ENCODE data around the gene MINK1. TPM values are rescaled to one million over a fixed set of nuclear protein-coding genes. Genes with fewer than 3 reads are reported as not detected.
"Not testable (repeated sequence)": the region's sequence is repeated elsewhere in the genome, so short reads cannot be mapped to it uniquely, and the experiment has no call there.

Gene MINK1
- total RNA-seq, 6 donors from 2014 or later, result 52.3 to 311 (median 136) TPM

DNA sequence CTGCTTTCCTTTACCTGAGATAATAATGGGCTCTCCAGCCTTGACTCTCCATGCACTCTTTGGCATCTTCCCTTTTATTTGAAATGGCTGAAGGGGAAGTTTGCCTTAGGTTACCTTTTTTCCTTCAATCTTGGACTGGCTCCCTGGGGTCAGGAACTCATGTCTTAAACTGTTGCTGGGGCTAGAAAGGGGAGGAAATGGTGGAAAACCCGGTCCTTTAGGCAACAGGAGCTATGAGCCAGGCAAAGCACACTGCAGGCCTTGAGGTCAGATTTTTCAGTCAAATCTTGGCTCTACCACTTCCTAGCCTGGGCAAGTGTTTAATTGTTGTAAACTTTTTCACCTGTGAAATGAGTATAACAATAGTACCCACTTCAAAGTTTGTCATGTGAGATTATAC, 30.2 kb downstream of the MINK1 start:
- H3K4me1 ChIP-seq, result peaks cover 11 to 32% (median 20%) of the 10 kb centered on the region in 4 donors
- H3K36me3 ChIP-seq, result no peaks in the 10 kb centered on the region
- H3K27me3 ChIP-seq, result no peaks in the 10 kb centered on the region
- H3K9me3 ChIP-seq, result no peaks in the 10 kb centered on the region
- no peak for DNase-seq
- H3K27ac ChIP-seq, result no peak overlapping the region
- 81 to 85% methylated on average over 1 of the region's 1 CpG for WGBS, 2 donors
- no peak overlapping the region for H3K4me3 ChIP-seq
- no peak for TF ChIP-seq POLR2AphosphoS5 (IDR thresholded peaks at IDR 0.05)
- no peak for TF ChIP-seq POLR2A (IDR thresholded peaks at IDR 0.05)
- TF ChIP-seq, protein P1, sequence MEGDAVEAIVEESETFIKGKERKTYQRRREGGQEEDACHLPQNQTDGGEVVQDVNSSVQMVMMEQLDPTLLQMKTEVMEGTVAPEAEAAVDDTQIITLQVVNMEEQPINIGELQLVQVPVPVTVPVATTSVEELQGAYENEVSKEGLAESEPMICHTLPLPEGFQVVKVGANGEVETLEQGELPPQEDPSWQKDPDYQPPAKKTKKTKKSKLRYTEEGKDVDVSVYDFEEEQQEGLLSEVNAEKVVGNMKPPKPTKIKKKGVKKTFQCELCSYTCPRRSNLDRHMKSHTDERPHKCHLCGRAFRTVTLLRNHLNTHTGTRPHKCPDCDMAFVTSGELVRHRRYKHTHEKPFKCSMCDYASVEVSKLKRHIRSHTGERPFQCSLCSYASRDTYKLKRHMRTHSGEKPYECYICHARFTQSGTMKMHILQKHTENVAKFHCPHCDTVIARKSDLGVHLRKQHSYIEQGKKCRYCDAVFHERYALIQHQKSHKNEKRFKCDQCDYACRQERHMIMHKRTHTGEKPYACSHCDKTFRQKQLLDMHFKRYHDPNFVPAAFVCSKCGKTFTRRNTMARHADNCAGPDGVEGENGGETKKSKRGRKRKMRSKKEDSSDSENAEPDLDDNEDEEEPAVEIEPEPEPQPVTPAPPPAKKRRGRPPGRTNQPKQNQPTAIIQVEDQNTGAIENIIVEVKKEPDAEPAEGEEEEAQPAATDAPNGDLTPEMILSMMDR (IDR thresholded peaks at IDR 0.05), result no peak
- TF ChIP-seq EP300 (IDR thresholded peaks at IDR 0.05), result no peak
- ATAC-seq (ENCODE audit: low FRiP score in 2 of 2), result no peak

DNA sequence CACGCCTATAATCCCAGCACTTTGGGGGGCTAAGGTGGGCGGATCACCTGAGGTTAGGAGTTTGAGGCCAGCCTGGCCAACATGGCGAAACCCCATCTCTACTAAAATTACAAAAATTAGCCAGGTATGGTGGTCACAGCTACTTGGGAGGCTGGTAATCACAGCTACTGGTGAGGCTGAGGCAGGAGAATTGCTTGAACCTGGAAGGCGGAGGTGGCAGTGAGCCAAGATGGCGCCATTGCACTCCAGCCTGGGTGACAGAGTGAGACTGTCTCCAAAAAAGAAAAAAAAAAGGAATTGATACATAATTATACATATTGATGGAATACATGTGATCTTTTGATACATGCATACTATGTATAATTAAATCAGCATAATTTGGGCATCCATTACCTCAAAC, 34.4 kb downstream of the MINK1 start:
- not testable (repeated sequence) for ATAC-seq (ENCODE audit: low FRiP score in 2 of 2); H3K9me3 ChIP-seq; H3K27ac ChIP-seq; H3K4me3 ChIP-seq; DNase-seq; H3K27me3 ChIP-seq; H3K36me3 ChIP-seq
- peaks cover 0 to 10% (median 3%) of the 10 kb centered on the region in 4 donors for H3K4me1 ChIP-seq
- WGBS, 2 donors, result 76 to 92% methylated on average over 5 of the region's 5 CpGs

DNA sequence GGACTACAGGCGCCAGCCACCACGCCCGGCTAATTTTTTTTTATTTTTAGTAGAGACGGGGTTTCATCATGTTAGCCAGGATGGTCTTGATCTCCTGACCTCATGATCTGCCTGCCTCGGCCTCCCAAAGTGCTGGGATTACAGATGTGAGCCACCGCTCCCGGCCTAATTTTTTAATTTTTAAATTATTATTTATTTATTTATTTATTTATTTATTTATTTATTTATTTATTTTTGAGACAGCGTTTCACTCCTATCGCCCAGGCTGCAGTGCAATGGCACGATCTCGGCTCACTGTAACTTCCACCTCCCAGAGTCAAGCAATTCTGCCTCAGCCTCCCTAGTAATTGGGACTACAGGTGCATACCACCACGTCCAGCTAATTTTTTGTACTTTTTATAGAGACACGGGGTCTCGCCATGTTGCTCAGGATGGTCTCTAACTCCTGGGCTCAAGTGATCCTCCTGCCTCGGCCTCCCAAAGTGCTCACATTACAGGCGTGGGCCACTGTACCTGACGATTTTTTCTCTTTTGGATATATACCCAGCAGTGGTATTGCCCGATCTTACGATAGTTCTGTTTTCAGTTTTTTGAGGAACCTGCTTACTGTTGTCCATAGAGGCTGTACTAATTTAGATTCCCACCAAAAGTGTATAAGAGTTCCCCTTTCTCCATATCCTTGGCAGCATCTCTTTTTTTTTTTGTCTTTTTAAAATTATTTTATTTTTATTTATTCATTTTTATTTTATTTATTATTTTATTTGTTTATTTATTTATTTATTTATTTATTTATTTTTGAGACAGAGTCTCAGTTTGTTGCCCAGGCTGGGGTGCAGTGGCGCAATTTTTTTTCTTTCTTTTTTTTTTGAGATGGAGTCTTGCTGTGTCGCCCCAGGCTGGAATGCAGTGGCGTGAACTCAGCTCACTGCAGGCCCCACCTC, 36.2 kb downstream of the MINK1 start:
- not testable (repeated sequence) for DNase-seq; H3K27ac ChIP-seq; ATAC-seq (ENCODE audit: low FRiP score in 2 of 2); H3K4me1 ChIP-seq; H3K36me3 ChIP-seq; H3K4me3 ChIP-seq; H3K27me3 ChIP-seq; H3K9me3 ChIP-seq
- 93 to 95% methylated on average over 22 of the region's 22 CpGs for WGBS, 2 donors

DNA sequence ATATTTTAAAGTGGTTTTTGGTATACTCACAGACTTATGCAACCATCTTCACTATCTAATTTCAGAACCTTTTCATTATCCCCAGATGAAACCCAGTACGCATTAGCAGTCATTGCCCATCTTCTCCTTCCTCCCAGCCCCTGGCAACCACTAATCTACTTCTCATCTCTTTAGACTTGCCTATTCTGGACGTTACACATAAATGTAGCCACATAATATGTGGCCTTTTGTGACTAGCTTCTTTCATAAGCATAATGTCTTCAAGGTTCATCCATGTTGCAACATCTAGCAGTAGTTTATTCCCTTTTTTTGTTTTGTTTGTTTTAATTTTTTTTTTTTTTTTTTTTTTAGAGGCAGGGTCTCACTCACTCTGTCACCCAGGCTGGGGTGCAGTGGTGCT, 37.7 kb downstream of the MINK1 start:
- Histone ChIP-seq H3K27me3 (no peaks in the 10 kb centered on the region), H3K4me1 (peaks cover 0 to 5% (median 1%) of the 10 kb centered on the region in 4 donors), H3K4me3 (no peak overlapping the region), H3K27ac (no peak overlapping the region), H3K9me3 (no peaks in the 10 kb centered on the region), H3K36me3 (peaks cover 0 to 3% (median 0%) of the 10 kb centered on the region in 4 donors)
- TF ChIP-seq POLR2AphosphoS5 (IDR thresholded peaks at IDR 0.05) (no peak), EP300 (IDR thresholded peaks at IDR 0.05) (no peak), POLR2A (IDR thresholded peaks at IDR 0.05) (no peak)
- TF ChIP-seq, protein P1 (IDR thresholded peaks at IDR 0.05), result no peak
- DNase-seq (no peak), ATAC-seq (ENCODE audit: low FRiP score in 2 of 2) (no peak)
- WGBS, 2 donors, result 73 to 74% methylated on average over 2 of the region's 2 CpGs

DNA sequence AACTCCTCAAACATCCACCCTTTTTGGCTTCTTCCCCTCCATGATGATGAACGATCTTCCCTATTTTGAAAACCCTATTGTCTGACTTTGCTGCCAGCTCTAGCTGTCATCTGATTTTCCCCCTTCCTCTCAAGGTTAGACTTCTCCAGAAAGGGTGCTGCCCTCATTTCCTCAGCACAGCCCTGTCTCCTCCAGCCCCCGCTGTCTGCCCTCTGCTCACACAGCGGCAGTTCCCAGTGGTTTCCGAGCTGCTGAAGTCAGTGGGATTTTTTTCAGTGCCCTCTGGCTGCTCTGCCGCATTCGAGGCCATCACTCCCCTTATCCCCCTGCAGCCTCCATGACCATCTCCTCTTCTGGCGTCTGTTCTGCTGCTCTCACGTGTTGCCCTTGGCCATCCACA, 39.6 kb downstream of the MINK1 start:
- WGBS, 2 donors, result 32 to 52% methylated on average over 8 of the region's 8 CpGs
- H3K36me3 ChIP-seq, result peaks cover 0 to 3% (median 0%) of the 10 kb centered on the region in 4 donors
- H3K4me3 ChIP-seq, result no peak overlapping the region
- DNase-seq (peak in 1 of 2 donors; percentile 31), ATAC-seq (ENCODE audit: low FRiP score in 2 of 2) (peak; percentile 68 to 73)
- peak in 1 of 4 donors; percentile 11 for TF ChIP-seq POLR2A (IDR thresholded peaks at IDR 0.05)
- TF ChIP-seq, protein P1 (IDR thresholded peaks at IDR 0.05), result no peak
- H3K27me3 ChIP-seq, result no peaks in the 10 kb centered on the region
- peak overlapping the region; percentile 25 to 61 (median 36) for H3K27ac ChIP-seq
- no peaks in the 10 kb centered on the region for H3K9me3 ChIP-seq
- H3K4me1 ChIP-seq, result peaks cover 0 to 5% (median 1%) of the 10 kb centered on the region in 4 donors
